RPMI7951 (cell line): Measurements from ENCODE around the gene TRIM46. TPM values are rescaled to one million over a fixed set of nuclear protein-coding genes. Genes with fewer than 3 reads are reported as not detected.
"Not testable (repeated sequence)": the region's sequence is repeated elsewhere in the genome, so short reads cannot be mapped to it uniquely, and the experiment has no call there.

ENCODE experiments used
- DNase-seq: peaks from one replicate; pipeline ENCODE4 v3.0.0-alpha.2; 2012; ENCODE audit warnings: low read depth
- total RNA-seq: library from RNA; depleted of rRNA; stranded (reverse); fragments of >200 nt; shearing (Covaris generic); gene quantifications from 2 replicates; pipeline ENCODE4 v1.2.3, GENCODE V29; 2014

Gene TRIM46
- total RNA-seq, 1 experiment from 2014 or later: 2.9 TPM

DNA sequence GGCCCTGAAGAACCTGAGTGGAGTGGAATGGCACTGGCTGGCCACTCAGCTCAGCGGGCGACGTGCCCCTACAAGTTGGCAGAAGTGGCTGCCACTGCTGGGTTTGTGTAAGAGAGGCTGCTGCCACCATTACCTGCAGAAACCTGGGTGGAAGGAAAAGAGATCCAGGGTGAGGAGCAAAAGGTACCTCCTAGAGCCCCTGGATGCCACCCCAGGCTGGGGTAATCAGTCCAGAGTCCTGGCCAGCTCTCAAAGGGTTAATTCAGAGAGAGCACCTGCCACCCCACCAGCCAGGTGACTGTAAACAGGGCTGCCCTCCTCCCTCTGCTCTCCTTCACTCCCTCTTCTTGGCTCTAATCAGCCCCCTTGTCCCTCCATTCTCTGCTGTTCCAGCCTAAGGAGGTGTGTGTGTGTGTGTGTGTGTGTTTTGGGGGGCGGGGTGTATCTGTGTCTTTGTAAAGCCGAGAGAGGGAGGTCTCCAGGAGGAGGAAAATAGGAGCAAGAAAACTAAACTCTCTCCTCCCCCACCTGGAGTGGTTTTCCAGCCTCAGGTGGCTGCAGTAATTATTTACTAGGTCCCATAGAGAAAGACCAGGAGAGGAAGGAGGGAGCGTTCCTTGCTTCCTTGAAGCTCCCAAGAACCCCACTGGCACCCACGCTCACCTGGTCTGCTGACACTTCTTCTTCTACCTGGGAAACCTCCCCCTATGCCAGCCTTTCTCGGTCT lies 12.6 kb downstream of the TRIM46 start:
- DNase-seq: no peak

DNA sequence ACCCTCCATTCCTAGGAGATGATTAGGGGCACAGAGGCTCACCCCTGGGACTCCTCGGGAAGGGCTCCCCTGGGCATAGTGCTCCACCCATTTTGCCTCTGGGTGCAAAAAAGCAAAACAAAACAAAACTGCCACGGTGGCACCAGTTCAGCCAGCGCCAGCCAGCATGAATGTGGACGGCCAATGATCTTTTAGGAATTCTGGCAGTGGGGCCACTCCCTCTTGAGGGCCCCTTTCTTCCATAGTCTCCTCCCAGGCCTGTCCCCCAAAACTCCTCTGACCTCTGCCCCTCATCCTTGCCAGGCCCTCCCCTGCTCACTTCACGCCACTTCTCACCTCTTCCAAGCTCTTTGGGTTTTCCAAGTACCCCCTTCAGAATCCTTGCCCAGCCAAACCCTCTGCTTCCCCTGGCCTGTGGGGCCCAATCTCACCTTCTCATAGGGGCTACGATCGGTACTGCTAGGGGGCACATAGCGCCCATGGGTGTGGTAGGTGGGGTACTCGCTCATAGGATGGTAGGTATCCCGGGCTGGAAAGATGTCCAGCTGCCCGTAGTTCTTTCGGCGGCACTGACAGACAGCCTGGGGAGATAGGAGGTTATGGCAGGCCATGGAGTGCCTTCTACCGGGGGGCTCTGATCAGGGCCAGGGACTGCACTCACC lies 13.3 kb downstream of the TRIM46 start:
- no peak for DNase-seq

DNA sequence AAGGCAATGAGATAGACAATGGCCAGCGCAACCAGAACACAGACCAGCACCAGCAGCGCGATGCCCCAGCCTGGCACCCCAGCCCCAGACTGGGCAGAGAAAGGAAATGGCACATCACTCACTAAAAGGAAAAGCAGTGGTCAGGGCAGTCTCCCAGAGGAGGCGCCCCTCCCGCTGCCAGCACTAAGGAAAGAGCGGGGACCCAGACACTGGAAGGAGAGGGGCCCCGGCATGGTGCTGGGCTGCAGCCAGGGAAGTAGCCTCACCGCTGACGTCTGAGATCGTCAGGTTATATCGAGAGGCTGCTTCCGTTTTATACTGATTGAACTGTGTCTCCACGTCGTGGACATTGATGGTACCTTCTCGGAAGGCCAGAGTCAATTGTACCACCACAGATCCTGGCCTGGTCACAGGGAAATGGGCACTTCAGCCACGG lies 13.8 kb downstream of the TRIM46 start:
- DNase-seq: no peak

DNA sequence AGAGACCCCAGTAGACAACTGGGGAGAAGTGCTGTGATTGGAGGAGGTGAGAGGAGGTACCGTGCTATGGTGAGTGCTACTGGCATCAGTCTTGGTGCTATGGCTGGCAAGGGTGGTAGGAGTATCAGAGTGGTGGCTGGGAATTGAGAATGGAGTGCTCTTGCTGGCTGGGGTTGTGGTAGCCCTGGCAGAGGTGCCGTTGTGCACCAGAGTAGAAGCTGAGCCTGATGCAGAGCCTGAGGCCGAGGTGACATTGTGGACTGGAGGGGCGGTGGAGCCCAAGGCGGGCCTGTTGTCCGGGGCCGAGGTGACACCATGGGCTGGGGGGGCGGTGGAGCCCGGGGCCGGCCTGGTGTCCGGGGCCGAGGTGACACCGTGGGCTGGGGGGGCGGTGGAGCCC lies 14.6 kb downstream of the TRIM46 start:
- no peak for DNase-seq

DNA sequence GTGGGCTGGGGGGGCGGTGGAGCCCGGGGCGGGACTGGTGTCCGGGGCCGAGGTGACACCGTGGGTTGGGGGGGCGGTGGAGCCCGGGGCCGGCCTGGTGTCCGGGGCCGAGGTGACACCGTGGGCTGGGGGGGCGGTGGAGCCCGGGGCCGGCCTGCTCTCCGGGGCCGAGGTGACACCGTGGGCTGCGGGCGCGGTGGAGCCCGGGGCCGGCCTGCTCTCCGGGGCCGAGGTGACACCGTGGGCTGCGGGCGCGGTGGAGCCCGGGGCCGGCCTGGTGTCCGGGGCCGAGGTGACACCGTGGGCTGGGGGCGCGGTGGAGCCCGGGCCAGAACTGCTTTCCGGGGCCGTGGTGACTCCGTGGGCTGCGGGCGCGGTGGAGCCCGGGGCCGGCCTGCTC lies 16.3 kb downstream of the TRIM46 start:
- DNase-seq: not testable (repeated sequence)

DNA sequence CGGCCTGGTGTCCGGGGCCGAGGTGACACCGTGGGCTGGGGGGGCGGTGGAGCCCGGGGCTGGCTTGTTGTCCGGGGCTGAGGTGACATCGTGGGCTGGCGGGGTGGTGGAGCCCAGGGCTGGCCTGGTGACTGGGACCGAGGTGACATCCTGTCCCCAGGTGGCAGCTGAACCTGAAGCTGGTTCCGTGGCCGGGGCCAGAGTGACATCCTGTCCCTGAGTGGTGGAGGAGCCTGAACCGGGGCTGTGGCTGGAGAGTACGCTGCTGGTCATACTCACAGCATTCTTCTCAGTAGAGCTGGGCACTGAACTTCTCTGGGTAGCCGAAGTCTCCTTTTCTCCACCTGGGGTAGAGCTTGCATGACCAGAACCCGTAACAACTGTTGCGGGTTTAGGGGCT lies 18.3 kb downstream of the TRIM46 start:
- DNase-seq: no peak

DNA sequence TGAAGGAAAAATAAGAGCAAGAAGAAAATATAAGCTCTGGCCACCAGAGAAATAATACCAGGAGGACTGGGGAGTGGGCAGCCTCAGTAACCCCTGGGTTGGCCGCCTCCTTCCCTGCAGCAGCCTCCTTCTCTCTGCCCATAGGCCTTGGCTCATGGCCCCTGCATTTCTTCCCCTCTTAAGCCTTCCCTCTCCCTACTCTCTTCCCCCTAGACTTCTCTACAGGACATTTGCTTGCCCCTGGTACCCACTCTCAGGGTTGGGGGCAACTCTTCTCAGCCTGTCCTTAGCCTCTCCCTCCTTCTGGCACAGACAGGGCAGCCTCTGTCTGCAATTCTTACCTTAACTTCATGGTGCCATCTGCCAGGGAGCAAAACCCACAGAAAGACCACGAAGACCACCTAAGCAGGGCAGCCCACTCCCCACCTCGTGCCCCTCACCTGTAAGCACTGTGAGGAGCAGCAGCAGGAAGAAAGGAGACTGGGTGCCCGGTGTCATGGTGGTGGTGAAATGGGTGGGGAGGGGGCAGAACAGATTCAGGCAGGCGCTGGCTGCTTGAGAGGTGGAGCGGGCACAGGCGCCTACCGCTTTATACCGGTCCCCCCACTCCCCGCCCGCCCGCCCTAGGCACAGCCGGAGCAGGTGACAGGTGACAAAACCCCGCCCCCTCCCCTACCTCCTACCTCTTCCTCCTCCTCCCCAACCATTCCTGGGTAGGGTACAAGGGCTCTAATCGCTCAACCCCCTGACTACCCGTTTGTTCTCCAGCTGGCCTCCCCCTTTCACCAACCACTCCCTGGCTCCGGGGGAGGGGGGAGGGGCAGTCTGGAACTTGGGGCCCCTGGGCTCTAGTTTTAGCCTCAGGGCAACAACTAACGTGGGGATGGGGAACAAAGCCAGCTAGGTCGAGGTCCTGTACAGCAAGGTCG lies 19.0 kb downstream of the TRIM46 start:
- no peak for DNase-seq

DNA sequence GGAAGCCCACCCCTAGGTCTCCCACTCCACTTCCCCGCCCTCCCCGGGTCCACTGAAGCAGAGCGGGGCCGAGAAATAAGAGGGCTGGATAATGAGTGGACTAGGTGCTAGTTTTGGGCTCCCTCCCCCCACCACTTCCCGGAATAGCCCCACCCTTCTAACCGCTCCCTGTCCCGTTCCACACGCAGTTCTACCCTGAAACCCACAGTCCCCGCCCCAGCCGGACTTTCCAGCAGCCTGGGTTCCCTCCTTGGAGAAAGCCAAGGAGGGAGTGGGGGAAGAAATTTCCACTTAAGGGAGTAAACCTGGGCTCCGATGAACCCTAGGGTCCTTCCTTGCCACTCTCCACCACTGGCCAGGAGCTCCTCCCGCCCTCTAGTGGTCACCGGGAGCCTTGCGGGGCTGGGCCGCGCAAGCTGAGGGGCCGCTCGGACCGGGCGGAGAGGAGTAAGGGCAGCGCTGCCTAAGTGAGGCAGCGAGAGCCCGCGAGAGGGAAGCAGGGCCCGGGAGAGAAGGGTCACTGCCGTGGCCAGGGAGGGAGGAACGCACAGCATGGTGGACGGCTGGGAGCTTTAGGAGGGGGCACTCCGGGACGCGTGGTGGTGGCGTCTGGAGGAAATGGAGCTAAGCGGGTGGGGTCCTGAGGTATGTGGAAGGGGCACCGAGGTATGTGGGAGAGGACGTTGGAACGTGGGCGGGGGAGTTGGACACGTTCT lies 19.8 kb downstream of the TRIM46 start:
- DNase-seq: peak; percentile 88

DNA sequence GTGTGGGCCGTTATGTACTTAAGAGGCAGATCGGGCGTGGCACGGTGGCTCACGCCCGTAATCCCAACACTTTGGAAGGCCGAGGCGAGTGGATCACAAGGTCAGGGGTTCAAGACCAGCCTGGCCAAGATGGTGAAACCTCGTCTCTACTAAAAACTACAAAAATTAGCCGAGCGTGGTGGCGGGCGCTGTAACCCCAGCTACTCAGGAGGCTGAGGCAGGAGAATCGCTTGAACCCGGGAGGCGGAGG lies 20.3 kb downstream of the TRIM46 start:
- DNase-seq: not testable (repeated sequence)

DNA sequence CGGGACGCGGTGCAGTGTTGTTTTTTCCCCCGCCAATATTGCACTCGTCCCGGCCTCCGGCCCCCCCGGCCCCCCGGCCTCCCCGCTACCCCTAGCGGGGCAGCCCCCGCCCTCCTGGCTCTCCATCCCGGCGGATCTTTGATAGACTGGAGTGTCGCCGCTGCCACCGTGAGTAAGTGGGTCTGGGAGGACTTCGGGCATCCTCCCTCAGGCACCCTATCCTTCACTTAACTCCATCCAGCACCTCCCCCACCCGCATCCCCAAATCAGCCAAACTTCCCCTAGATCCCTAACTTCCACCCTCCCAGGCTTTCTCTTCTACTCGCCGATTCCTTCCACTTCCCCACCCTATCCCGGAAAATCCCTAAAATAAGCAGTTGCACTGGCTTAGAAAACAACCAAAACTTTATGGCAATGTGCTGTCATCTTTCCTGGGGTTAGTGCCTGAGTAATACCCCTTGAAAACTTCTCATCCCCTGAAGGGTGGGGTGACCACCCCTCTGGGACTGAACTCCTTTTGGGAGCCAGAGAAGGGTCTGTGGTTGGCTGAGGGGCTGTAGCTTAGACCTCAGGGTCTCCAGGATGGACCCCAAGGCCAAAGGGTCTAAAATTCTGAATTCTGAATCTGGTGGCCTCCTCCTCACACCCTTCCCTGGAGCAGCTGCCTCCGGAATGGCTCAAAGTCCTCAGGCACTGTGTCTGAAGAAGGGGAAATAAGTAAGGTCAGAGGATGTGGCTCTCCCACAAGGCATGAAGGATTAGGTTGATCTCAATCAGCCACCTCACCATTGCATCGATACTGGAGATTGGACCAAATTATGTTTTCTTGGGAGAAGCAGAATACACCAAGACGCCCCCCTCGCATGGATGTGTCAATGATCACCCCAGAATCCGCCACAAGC lies 21.8 kb downstream of the TRIM46 start:
- DNase-seq: no peak

DNA sequence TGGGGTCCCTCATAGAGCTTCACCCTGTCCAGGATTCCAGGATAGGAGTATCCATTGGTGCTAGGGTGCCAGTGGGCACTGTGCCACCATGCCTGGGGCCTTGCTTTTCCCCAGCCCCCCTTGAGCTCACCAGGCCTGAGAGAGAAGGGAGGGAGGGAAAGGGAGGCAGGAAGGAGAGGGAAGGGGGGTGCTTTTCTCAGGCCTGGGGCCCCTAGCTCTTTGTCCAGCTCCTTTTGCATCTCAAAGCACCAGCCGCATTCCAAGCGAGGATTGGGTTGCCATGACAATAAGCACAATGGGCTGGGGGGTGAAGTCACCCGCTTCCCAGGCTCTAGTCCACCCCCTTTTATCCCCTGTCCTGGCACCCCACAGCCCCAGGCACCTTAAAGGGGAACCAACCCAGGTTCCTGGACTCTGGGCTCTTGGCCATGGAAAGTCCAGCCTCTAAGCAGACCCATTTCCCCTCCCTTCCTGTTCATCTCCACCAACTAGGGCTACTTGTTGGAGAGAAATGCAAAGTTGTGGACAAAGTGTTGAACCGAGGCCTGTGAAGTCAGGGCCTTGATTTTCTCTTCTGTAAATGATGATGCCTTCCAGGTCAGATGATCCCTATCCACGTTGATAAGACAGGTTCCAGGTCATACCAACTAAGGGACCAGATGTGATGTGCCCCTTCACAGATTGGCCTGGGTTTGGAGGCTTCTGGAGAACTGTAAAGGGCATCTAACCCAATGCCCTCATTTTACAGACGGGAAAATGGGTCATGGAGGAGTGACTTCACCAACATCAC lies 22.6 kb downstream of the TRIM46 start:
- no peak for DNase-seq

DNA sequence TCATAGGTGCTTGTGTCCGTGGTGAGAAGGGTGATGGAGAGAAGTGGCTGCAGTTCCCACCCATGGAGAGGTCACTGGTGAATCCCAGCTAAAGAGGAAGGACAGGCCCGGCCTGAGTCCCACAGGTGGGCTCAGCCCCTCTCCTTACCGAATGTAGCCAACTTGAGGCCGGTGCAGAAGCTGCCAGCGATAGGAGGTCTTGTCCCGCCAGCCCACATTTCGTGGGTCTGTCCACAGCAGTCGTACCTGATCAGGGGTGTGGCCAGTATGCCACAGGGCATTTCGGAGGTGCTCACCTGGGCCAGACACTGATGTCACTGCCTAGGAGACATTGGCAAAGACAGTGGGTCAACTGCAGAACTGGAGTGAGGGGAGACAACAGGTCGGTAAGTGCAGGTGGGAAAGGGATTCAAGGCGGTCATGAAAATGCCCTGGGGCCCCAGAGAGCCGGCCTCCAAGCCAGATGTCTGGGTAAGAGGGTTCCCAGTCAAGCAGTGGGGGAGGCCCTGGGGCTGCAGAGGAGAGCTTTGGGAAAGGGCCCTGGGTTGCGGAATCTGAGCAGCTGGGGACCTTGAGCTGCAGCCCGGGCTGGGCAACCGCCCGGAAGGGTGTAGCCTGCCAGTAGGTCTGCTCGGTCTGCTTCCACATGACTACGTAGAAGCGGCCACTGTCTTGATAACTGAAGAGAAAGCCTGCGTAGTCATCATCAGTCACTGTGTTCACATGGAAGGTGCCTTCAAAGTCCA lies 23.4 kb downstream of the TRIM46 start:
- no peak for DNase-seq

DNA sequence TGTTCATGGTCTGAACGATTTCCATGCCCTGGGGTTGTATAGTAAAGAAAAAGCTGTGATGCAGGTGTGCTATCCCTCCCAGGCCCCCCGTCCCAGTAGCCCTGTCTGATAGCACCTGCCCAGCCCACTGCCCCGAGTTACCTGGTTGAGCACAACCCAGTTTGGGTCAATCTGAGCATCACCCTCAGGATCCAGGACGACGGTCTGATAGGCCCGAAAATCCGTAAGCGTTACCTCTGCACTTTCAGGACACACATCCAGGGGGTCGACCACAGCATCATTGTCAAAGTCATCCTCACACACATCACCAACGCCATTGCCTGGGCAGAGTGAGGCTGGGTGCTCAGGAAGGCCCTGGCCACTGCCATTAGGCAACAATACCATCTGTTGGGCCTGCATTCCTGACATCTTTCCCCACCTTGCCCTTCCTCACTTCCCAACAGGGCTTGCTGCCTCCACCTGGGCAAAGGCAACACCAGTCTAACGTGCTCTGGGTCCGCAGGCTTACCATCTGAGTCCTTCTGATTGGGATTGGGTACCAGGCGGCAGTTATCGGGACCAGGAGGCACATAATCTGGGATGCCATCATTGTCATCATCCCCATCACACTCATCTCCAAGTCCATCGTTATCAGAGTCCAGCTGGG lies 24.4 kb downstream of the TRIM46 start:
- no peak for DNase-seq

DNA sequence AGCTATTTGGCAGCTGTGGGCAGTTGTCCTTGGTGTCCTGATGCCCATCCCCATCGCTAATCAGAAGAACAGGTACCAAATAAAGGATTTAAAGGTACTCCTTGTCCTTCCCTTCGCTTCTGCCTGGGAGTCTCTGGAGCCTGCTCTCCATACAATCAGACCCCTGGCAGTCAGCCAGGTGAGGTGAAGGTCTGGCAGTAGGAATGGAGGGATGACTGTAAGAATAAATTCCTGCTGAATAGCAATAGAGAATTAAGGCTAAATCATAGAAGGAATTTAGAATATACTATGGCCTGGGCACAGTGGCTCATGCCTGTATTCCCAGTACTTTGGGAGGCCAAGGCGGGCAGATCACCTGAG lies 24.9 kb downstream of the TRIM46 start:
- DNase-seq: no peak

DNA sequence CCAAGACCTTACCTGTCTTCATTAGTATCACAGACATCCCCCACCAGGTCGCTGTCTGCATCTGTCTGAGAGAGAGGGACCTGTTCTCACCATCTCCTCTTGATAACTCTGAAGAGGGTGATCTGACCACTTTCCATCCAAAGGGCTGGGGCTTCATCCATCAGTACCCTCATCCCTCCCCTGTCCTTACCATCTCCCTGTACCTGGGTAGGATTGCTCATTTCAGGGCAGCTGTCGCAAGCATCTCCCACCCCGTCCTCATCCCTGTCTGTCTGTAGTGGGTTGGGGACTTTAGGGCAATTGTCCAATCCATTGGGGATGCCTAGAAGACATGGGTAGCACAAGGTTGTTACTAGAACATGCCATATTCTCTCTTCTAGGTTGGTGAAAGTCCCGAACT lies 26.1 kb downstream of the TRIM46 start:
- no peak for DNase-seq

DNA sequence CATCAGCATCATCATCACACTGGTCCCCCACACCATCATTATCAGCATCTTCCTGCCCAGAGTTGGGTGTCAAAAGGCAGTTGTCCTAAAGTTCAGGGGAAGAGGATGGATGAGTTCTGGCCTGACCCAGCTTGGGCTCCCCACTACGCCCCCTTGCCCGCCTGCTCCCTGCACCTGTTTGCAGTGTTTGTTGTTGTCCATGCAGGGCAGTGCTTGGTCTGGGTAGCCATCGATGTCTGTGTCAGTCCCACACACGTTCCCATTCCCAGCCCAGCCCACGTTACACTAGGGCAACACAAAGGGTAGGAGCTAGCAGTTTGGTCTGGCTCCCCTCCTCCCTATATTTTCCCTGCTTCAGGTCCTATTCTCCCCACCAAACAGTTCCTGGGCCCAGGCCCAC lies 27.3 kb downstream of the TRIM46 start:
- no peak for DNase-seq

DNA sequence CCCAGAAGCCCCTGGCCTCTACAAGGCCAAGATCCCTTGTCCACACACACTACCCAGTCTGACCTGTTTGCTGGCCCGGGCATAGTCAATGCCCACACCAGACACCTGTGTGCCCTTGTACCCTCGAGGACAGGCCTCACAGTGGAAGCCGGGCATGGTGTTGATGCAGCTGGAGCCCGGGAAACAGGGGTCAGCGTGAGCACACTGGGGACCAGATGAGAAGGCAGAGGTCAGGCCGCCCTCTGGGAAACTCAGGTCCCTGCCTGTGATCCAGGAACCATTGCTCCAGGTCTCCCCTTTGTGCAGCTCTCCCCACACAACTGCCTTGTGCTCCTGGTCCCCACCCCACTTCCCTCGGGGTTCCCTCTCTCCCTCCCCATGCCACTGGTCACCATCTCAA lies 28.5 kb downstream of the TRIM46 start:
- no peak for DNase-seq

DNA sequence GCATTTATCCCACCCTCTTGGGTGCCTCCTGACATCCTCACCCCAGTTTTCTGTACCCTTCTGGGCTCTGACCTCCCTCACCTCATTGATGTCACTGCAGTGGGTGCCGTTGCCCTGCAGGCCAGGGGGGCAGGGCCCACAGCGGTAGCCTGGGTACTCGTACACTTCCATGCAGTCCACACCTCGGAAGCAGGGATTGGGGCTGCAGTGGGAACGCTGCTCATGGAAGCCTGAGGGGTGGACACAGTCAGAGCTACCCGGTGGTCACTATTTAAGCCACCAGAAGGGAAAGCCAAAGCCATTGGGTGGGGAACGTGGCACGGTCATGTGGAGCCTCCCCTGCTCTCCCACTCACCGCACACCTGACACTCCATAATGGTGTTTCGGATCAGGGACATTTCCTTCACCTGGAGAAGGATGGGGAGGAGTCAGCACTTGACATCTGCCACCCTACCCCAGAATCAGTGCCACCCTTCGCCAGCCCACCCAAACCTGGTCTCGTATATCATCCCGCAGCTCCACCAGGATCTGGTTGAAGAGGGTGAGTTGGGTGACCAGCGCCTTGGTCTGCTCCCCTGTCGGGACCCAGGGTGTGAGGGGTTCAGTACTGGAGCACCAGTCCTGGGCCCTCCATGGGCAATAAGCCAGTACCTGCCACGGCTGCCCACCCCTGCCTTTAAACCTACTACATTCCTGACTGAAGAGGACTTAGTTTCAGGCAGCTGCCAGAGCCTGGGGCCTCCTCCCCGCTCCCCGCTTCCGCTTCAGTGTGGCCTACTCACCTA lies 29.3 kb downstream of the TRIM46 start:
- DNase-seq: no peak
